GM12878 (cell line): ENCODE data around the gene FBXL14. TPM values are rescaled to one million over a fixed set of nuclear protein-coding genes. Genes with fewer than 3 reads are reported as not detected.
A peak's percentile ranks its signal among the peaks of the same experiment; 100 is the strongest.

Experiments
- ATAC-seq: fragments of 200-7000 bp; cut with Tn5 transposase; 3 replicates; pipeline ENCODE4 v1.9.1; 2020; ENCODE audit warnings: mild to moderate bottlenecking, moderate library complexity
- BruUV-seq: library from RNA; stranded (reverse); fragments of 400-500 nt; replicated peaks from 2 replicates; lab custom pipeline; 2021; lab: Mats Ljungman, UMichigan
- CTCF ChIA-PET: fragments of 300-600 bp; sonication (Branson Sonifier 250); formaldehyde crosslinking; extraction: SDS; loops from one replicate; lab custom pipeline; 2021; ENCODE audit warnings: inconsistent platforms; lab: Yijun Ruan, JAX
- POLR2A ChIA-PET: fragments of 350-600 bp; formaldehyde crosslinking; extraction: SDS; loops from one replicate; lab custom pipeline; 2021; ENCODE audit warnings: inconsistent platforms; lab: Charles Lee
- RAD21 ChIA-PET: fragments of 300-600 bp; sonication (Branson Sonifier 250); formaldehyde crosslinking; loops from one replicate; lab custom pipeline; 2023; ENCODE audit warnings: antibody characterized with exemption; ENCODE audit not compliant: unreplicated experiment; lab: Charles Lee
- SMC1A ChIA-PET: fragments of 300-600 bp; sonication (Branson Sonifier 250); formaldehyde crosslinking; loops from one replicate; lab custom pipeline; 2023; ENCODE audit not compliant: unreplicated experiment, uncharacterized antibody; lab: Charles Lee
- DNase-seq: peaks from one replicate; pipeline ENCODE4 v3.0.0-alpha.2; 2011; ENCODE audit warnings: low read depth, low spot score
- FAIRE-seq: peaks from 3 replicates; lab custom pipeline; 2011; peaks lifted over from hg19 to GRCh38; lab: Jason Lieb, UNC
- H2AFZ ChIP-seq: 2 replicates; pipeline ENCODE4 v1.6.0; 2011; ENCODE audit warnings: low read depth, low read length, control low read depth; ENCODE audit not compliant: control insufficient read depth
- H3K27ac ChIP-seq: 2 replicates; pipeline ENCODE4 v1.5.1; 2011; ENCODE audit warnings: control low read depth; ENCODE audit not compliant: control insufficient read depth, insufficient read depth
- H3K27me3 ChIP-seq, 2 experiments: replicated peaks in 1 of 2; 2 replicates each; pipeline versions ENCODE4 v1.6.0 to v1.6.1; 2011; ENCODE audit warnings: low read length in 1 of 2; ENCODE audit not compliant: control insufficient read depth in 2 of 2, insufficient read depth in 2 of 2
- H3K36me3 ChIP-seq, 2 experiments: 2 replicates each; pipeline ENCODE4 v1.5.1; 2011; ENCODE audit warnings: low read length in 1 of 2; ENCODE audit not compliant: control insufficient read depth in 2 of 2, insufficient read depth in 2 of 2
- H3K4me1 ChIP-seq: 2 replicates; pipeline ENCODE4 v1.6.1; 2011; ENCODE audit warnings: mild to moderate bottlenecking, low read length, moderate library complexity, mixed read lengths; ENCODE audit not compliant: control insufficient read depth, insufficient read depth
- H3K4me2 ChIP-seq: 2 replicates; pipeline ENCODE4 v1.6.0; 2011; ENCODE audit warnings: control low read depth; ENCODE audit not compliant: control insufficient read depth, insufficient read depth
- H3K4me3 ChIP-seq: fragments of 200-600 bp; sonication (generic); 2 replicates; pipeline ENCODE4 v1.5.1; 2016
- H3K79me2 ChIP-seq: 2 replicates; pipeline ENCODE4 v1.6.0; 2011; ENCODE audit warnings: low read length; ENCODE audit not compliant: control insufficient read depth, insufficient read depth
- H3K9ac ChIP-seq: 2 replicates; pipeline ENCODE4 v1.8.0; 2011; ENCODE audit warnings: low read length, control low read depth, mixed read lengths; ENCODE audit not compliant: control insufficient read depth, insufficient read depth
- H3K9me3 ChIP-seq: replicated peaks from 3 replicates; pipeline ENCODE4 v1.5.1; 2011; ENCODE audit warnings: mild to moderate bottlenecking, low read length; ENCODE audit not compliant: control insufficient read depth, insufficient read depth
- H4K20me1 ChIP-seq: 2 replicates; pipeline ENCODE4 v1.6.0; 2011; ENCODE audit not compliant: control insufficient read depth, insufficient read depth
- EGR1 ChIP-seq, 2 experiments: IDR thresholded peaks; 1 replicate in 1 of 2; 2 replicates in 1 of 2; pipeline ENCODE4 v1.6.1; 2011 to 2012; ENCODE audit warnings: low read depth in 2 of 2, low read length in 2 of 2, borderline replicate concordance in 1 of 2, mild to moderate bottlenecking in 1 of 2, moderate library complexity in 1 of 2
- IRF4 ChIP-seq: IDR thresholded peaks from 2 replicates; pipeline ENCODE4 v1.6.1; 2011; ENCODE audit warnings: low read depth, low read length
- SMAD1 ChIP-seq: fragments of 450-650 bp; IDR thresholded peaks from 2 replicates; pipeline ENCODE4 v1.6.1; 2018; ENCODE audit warnings: mild to moderate bottlenecking, low read depth; ENCODE audit not compliant: partially characterized antibody
- SMAD5 ChIP-seq: IDR thresholded peaks from 2 replicates; pipeline ENCODE4 v1.6.1; 2016; ENCODE audit warnings: antibody characterized with exemption, low read depth
- SRF ChIP-seq, 2 experiments: IDR thresholded peaks; 2 replicates each; pipeline ENCODE4 v1.6.1; 2011; ENCODE audit warnings: low read depth in 2 of 2, low read length in 2 of 2, mild to moderate bottlenecking in 1 of 2, moderate library complexity in 1 of 2
- TARDBP ChIP-seq: IDR thresholded peaks from 2 replicates; pipeline ENCODE4 v1.6.1; 2016; ENCODE audit warnings: borderline replicate concordance
- WRNIP1 ChIP-seq: IDR thresholded peaks from 2 replicates; pipeline ENCODE4 v1.6.1; 2011; ENCODE audit warnings: low read depth, low read length, improper control_type of control experiment, borderline replicate concordance
- ZNF274 ChIP-seq: IDR thresholded peaks from one replicate; pipeline ENCODE4 v1.8.0; 2011; ENCODE audit not compliant: insufficient read length, insufficient read depth
- ZNF622 ChIP-seq: fragments of 450-650 bp; IDR thresholded peaks from 2 replicates; pipeline ENCODE4 v1.6.1; 2017; ENCODE audit warnings: mild to moderate bottlenecking, inconsistent platforms
- ZSCAN29 ChIP-seq: fragments of 450-650 bp; IDR thresholded peaks from 2 replicates; pipeline ENCODE4 v1.6.1; 2017; ENCODE audit warnings: mild to moderate bottlenecking, moderate library complexity
- ZZZ3 ChIP-seq: IDR thresholded peaks from 2 replicates; pipeline ENCODE4 v1.6.1; 2011; ENCODE audit warnings: low read depth; ENCODE audit not compliant: control insufficient read depth, insufficient read length
- WGBS: methylation state at CpG from one replicate; pipeline ENCODE4 v1.1.6; 2016; ENCODE audit warnings: low lambda C conversion rate; ENCODE audit not compliant: insufficient replicate concordance, insufficient coverage; ENCODE audit errors: missing lambda C conversion rate; 5-methylcytosine and 5-hydroxymethylcytosine counted together
- in situ Hi-C: fragments of 300-500 bp; cut with MboI; formaldehyde crosslinking; loops from 9 replicates; pipeline ENCODE4 v1.14.3; 2018; ENCODE audit warnings: mixed read lengths
- intact Hi-C: fragments of 100-400 bp; cut with micrococcal nuclease; formaldehyde crosslinking; loops from one replicate; pipeline ENCODE4 v1.14.2; 2022; ENCODE audit not compliant: unreplicated experiment
- polyA plus RNA-seq, 11 experiments: library from polyadenylated mRNA; depleted of rRNA in 4 of 11; unstranded in 6 of 11; stranded (reverse) in 5 of 11; fragments of >200 nt; fragmentation: Nextera tagmentation in 4 of 11; fragmentation: Illumina TruSeq in 1 of 11; extraction: Ambion mirVana in 4 of 11; extraction: Trizol in 1 of 11; gene quantifications; 1 replicate in 1 of 11; 2 replicates in 10 of 11; pipeline versions ENCODE4 v1.2.1 to v1.2.3, GENCODE V29; 2011 to 2016; ENCODE audit warnings: inconsistent platforms in 2 of 11, missing spikeins in 2 of 11, low read depth in 1 of 11
- total RNA-seq, 4 experiments: library from RNA; depleted of rRNA in 3 of 4; stranded (reverse); fragments of >200 nt in 3 of 4; fragmentation: Illumina TruSeq in 1 of 4; extraction: Trizol in 1 of 4; gene quantifications; 2 replicates each; pipeline versions ENCODE4 v1.2.1 to v1.2.3, GENCODE V29; 2013 to 2021
- TF ChIP-seq, protein P1 (sequence below): fragments of 150-350 bp; IDR thresholded peaks from 2 replicates; pipeline ENCODE4 v1.6.1; 2016; ENCODE audit warnings: low read depth, low read length
- TF ChIP-seq, protein P2 (sequence below): IDR thresholded peaks from 2 replicates; pipeline ENCODE4 v1.6.1; 2011; ENCODE audit warnings: low read depth, low read length, improper control_type of control experiment, borderline replicate concordance
- TF ChIP-seq, protein P3 (sequence below): IDR thresholded peaks from 2 replicates; pipeline ENCODE4 v1.6.1; 2012; ENCODE audit warnings: mild to moderate bottlenecking, low read depth, low read length

Gene FBXL14
- total and polyA plus RNA-seq, 10 of the 15 experiments (the other 5 are each of a cell fraction or from before 2014, with no cell fraction given) = 0.44 to 19.0 (median 2.9) TPM

DNA sequence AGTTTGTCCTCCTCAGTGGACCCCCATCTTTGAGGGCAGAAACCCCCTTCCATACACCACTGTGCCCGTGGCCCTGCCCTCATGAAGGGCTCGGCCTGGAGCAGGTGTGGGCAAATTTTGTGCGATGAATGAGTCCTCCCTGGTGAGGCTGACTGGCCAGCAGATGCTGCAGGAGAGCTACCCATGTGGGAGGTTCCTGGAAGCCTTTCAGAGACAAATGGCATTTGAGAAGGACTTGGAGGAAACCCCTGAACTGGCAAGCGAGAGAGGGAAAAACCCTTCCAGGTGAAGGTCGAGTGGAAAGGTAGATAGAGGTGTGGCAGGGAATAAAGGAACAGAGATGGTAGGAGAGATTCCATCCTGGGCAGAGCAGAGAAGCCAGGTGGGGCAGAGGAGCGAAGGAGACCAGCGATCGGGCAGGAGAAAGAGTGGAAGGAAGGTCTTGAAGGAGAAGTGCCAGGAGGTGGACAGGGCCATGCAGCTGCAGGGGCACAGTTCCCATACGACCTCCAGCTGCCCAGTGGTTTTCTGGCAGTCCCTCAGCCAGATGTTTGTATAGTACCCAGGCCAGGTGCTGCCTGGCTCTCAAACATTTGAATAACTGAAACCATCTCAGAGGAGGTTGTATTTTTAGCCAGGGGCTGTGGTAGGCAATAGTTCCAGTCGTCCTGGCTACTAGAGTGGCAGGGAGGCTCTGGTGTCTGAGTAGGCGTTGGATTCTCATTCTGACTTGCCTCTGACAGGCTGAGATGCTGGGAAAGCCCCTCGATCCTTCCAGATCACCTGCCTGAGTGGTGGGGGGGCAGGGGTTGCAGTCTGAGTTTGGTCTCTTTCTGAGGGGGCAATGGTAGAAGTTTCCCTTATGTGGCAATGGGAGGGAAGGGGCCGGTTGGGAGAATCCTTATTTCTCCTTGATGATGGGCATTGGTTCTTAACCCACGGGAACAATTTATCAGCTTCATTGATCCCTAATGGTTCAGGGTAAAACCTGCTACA is 40.1 kb downstream of the FBXL14 start:
- Histone ChIP-seq H3K4me1 (peaks cover 20% of the 10 kb centered on the region), H3K9ac (peak overlapping the region; percentile 49), H3K36me3 (no peaks in the 10 kb centered on the region), H3K4me2 (peak overlapping the region; percentile 82), H3K27ac (peak overlapping the region; percentile 82), H3K79me2 (no peaks in the 10 kb centered on the region; the same call in 1 of the 2 replicates), H3K4me3 (peak overlapping the region; percentile 24; the same call in 1 of the 2 replicates), H3K27me3 (no peaks in the 10 kb centered on the region), H4K20me1 (no peaks in the 10 kb centered on the region), H3K9me3 (peaks cover 7% of the 10 kb centered on the region; the same call in 2 of the 3 replicates), H2AFZ (peak overlapping the region; percentile 37; the same call in 1 of the 2 replicates)
- peak; percentile 96 for ATAC-seq
- RAD21 ChIA-PET = interaction anchor here (0.6 to 3.5 kb wide), 16 partner anchors 8 to 573 kb away, joined by 3 to 43 read pairs (median 4); no protein-coding TSS in a partner anchor
- CTCF ChIA-PET = interaction anchor here (1.0 to 3.8 kb wide), 12 partner anchors 9 to 440 kb away, joined by 3 to 28 read pairs (median 4); no protein-coding TSS in a partner anchor
- no TSS peak for BruUV-seq
- intact Hi-C loops (loop anchor here (1.0 kb wide), 1 partner anchor 21 kb away; no protein-coding TSS in a partner anchor), in situ Hi-C loops (no loop called here)
- DNase-seq = peak; percentile 94
- 0% methylated on average over 14 of the region's 14 CpGs for WGBS
- SMC1A ChIA-PET = interaction anchor here (1.0 to 2.6 kb wide), 14 partner anchors 9 to 451 kb away, joined by 3 to 20 read pairs (median 4); no protein-coding TSS in a partner anchor
- POLR2A ChIA-PET = interaction anchor here (0.6 to 4.9 kb wide), 9 partner anchors 9 to 453 kb away, joined by 3 to 43 read pairs (median 4); no protein-coding TSS in a partner anchor
- FAIRE-seq = peak; percentile 97
- TF ChIP-seq EGR1 (IDR thresholded peaks at IDR 0.05; ENCODE audit: borderline replicate concordance in 1 of 2, low read depth in 2 of 2, low read length in 2 of 2) (peak in 1 of 2 experiments; percentile 89; a peak in 2 of 3 replicates), SRF (IDR thresholded peaks at IDR 0.05; ENCODE audit: low read depth in 2 of 2, low read length in 2 of 2) (no peak), ZNF274 (no peak), TARDBP (no peak), WRNIP1 (no peak), SMAD5 (no peak), ZNF622 (no peak), IRF4 (peak; percentile 97), ZZZ3 (no peak), ZSCAN29 (no peak), SMAD1 (no peak)
- TF ChIP-seq, protein P1, sequence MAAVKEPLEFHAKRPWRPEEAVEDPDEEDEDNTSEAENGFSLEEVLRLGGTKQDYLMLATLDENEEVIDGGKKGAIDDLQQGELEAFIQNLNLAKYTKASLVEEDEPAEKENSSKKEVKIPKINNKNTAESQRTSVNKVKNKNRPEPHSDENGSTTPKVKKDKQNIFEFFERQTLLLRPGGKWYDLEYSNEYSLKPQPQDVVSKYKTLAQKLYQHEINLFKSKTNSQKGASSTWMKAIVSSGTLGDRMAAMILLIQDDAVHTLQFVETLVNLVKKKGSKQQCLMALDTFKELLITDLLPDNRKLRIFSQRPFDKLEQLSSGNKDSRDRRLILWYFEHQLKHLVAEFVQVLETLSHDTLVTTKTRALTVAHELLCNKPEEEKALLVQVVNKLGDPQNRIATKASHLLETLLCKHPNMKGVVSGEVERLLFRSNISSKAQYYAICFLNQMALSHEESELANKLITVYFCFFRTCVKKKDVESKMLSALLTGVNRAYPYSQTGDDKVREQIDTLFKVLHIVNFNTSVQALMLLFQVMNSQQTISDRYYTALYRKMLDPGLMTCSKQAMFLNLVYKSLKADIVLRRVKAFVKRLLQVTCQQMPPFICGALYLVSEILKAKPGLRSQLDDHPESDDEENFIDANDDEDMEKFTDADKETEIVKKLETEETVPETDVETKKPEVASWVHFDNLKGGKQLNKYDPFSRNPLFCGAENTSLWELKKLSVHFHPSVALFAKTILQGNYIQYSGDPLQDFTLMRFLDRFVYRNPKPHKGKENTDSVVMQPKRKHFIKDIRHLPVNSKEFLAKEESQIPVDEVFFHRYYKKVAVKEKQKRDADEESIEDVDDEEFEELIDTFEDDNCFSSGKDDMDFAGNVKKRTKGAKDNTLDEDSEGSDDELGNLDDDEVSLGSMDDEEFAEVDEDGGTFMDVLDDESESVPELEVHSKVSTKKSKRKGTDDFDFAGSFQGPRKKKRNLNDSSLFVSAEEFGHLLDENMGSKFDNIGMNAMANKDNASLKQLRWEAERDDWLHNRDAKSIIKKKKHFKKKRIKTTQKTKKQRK = no peak
- TF ChIP-seq, protein P2, sequence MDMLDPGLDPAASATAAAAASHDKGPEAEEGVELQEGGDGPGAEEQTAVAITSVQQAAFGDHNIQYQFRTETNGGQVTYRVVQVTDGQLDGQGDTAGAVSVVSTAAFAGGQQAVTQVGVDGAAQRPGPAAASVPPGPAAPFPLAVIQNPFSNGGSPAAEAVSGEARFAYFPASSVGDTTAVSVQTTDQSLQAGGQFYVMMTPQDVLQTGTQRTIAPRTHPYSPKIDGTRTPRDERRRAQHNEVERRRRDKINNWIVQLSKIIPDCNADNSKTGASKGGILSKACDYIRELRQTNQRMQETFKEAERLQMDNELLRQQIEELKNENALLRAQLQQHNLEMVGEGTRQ = no peak
- TF ChIP-seq, protein P3, sequence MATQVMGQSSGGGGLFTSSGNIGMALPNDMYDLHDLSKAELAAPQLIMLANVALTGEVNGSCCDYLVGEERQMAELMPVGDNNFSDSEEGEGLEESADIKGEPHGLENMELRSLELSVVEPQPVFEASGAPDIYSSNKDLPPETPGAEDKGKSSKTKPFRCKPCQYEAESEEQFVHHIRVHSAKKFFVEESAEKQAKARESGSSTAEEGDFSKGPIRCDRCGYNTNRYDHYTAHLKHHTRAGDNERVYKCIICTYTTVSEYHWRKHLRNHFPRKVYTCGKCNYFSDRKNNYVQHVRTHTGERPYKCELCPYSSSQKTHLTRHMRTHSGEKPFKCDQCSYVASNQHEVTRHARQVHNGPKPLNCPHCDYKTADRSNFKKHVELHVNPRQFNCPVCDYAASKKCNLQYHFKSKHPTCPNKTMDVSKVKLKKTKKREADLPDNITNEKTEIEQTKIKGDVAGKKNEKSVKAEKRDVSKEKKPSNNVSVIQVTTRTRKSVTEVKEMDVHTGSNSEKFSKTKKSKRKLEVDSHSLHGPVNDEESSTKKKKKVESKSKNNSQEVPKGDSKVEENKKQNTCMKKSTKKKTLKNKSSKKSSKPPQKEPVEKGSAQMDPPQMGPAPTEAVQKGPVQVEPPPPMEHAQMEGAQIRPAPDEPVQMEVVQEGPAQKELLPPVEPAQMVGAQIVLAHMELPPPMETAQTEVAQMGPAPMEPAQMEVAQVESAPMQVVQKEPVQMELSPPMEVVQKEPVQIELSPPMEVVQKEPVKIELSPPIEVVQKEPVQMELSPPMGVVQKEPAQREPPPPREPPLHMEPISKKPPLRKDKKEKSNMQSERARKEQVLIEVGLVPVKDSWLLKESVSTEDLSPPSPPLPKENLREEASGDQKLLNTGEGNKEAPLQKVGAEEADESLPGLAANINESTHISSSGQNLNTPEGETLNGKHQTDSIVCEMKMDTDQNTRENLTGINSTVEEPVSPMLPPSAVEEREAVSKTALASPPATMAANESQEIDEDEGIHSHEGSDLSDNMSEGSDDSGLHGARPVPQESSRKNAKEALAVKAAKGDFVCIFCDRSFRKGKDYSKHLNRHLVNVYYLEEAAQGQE = no peak
